H9 (cell line): Measurements from ENCODE around the gene DHDH. TPM values are rescaled to one million over a fixed set of nuclear protein-coding genes. Genes with fewer than 3 reads are reported as not detected.

Experiments
- DNase-seq: peaks from one replicate; pipeline ENCODE4 v3.0.0-alpha.2; 2017
- H2AFZ ChIP-seq: one replicate; pipeline ENCODE4 v1.6.1; 2013; ENCODE audit warnings: mild to moderate bottlenecking, low read length, control low read depth, moderate library complexity
- H2AK5ac ChIP-seq: 2 replicates; pipeline ENCODE4 v1.6.1; 2013; ENCODE audit warnings: low read length, control low read depth, mixed read lengths; ENCODE audit not compliant: insufficient read length
- H2BK120ac ChIP-seq: one replicate; pipeline ENCODE4 v1.6.1; 2013; ENCODE audit warnings: low read depth, mild to moderate bottlenecking, low read length, control low read depth, inconsistent platforms; ENCODE audit not compliant: poor library complexity, severe bottlenecking
- H2BK12ac ChIP-seq: 2 replicates; pipeline ENCODE4 v1.6.1; 2013; ENCODE audit warnings: low read length, control low read depth, mixed read lengths, low read depth; ENCODE audit not compliant: insufficient read length
- H2BK15ac ChIP-seq: 2 replicates; pipeline ENCODE4 v1.6.1; 2013; ENCODE audit warnings: low read depth, low read length, control low read depth
- H2BK20ac ChIP-seq: one replicate; pipeline ENCODE4 v1.6.1; 2013; ENCODE audit warnings: low read depth, mild to moderate bottlenecking, low read length, control low read depth, inconsistent platforms; ENCODE audit not compliant: poor library complexity, severe bottlenecking
- H2BK5ac ChIP-seq: 2 replicates; pipeline ENCODE4 v1.6.1; 2013; ENCODE audit warnings: low read length, control low read depth, mixed read lengths; ENCODE audit not compliant: insufficient read length
- H3K14ac ChIP-seq: 2 replicates; pipeline ENCODE4 v1.6.1; 2013; ENCODE audit warnings: low read length, control low read depth; ENCODE audit not compliant: insufficient read depth
- H3K18ac ChIP-seq: 2 replicates; pipeline ENCODE4 v1.6.1; 2013; ENCODE audit warnings: low read depth, mild to moderate bottlenecking, mixed read lengths, low read length, control low read depth; ENCODE audit not compliant: insufficient read length
- H3K23ac ChIP-seq: 2 replicates; pipeline ENCODE4 v1.6.1; 2013; ENCODE audit warnings: low read length, control low read depth, mixed read lengths, low read depth; ENCODE audit not compliant: insufficient read length
- H3K23me2 ChIP-seq: 2 replicates; pipeline ENCODE4 v1.6.1; 2013; ENCODE audit warnings: low read depth, mild to moderate bottlenecking, mixed read lengths, low read length, control low read depth; ENCODE audit not compliant: insufficient read length, poor library complexity, severe bottlenecking
- H3K27ac ChIP-seq: 2 replicates; pipeline ENCODE4 v1.5.1; 2013; ENCODE audit warnings: low read length, control low read depth, mixed read lengths, low read depth; ENCODE audit not compliant: insufficient read length
- H3K27me3 ChIP-seq: 2 replicates; pipeline ENCODE4 v1.6.1; 2013; ENCODE audit warnings: low read length, control low read depth, inconsistent platforms; ENCODE audit not compliant: insufficient read depth
- H3K4ac ChIP-seq: 2 replicates; pipeline ENCODE4 v1.6.1; 2013; ENCODE audit warnings: low read depth, mild to moderate bottlenecking, control low read depth, inconsistent platforms, low read length, moderate library complexity
- H3K4me1 ChIP-seq: 2 replicates; pipeline ENCODE4 v1.6.1; 2013; ENCODE audit warnings: low read length, control low read depth, inconsistent platforms; ENCODE audit not compliant: insufficient read depth
- H3K4me2 ChIP-seq: 2 replicates; pipeline ENCODE4 v1.6.1; 2013; ENCODE audit warnings: low read length, control low read depth, mixed read lengths; ENCODE audit not compliant: insufficient read length, insufficient read depth
- H3K56ac ChIP-seq: 2 replicates; pipeline ENCODE4 v1.6.1; 2013; ENCODE audit warnings: low read depth, mild to moderate bottlenecking, mixed read lengths, low read length, control low read depth; ENCODE audit not compliant: insufficient read length
- H3K79me1 ChIP-seq: 2 replicates; pipeline ENCODE4 v1.6.1; 2013; ENCODE audit warnings: low read depth, mild to moderate bottlenecking, moderate library complexity, low read length, control low read depth, inconsistent platforms; ENCODE audit not compliant: insufficient read depth, poor library complexity, severe bottlenecking
- H3K79me2 ChIP-seq: 2 replicates; pipeline ENCODE4 v1.6.1; 2013; ENCODE audit warnings: low read length, control low read depth, inconsistent platforms; ENCODE audit not compliant: insufficient read depth
- H3K9ac ChIP-seq: 2 replicates; pipeline ENCODE4 v1.6.1; 2013; ENCODE audit warnings: low read length, control low read depth, mixed read lengths; ENCODE audit not compliant: insufficient read length; ENCODE audit errors: extremely low read depth
- H3K9me3 ChIP-seq: one replicate; pipeline ENCODE4 v1.6.1; 2013; ENCODE audit warnings: low read depth, low read length, inconsistent platforms; ENCODE audit not compliant: control insufficient read depth
- H3T11ph ChIP-seq: one replicate; pipeline ENCODE4 v1.6.1; 2013; ENCODE audit warnings: mild to moderate bottlenecking, low read length, control low read depth, inconsistent platforms
- H4K20me1 ChIP-seq: one replicate; pipeline ENCODE4 v1.6.1; 2013; ENCODE audit not compliant: control insufficient read depth, insufficient read length, insufficient read depth
- H4K5ac ChIP-seq: 2 replicates; pipeline ENCODE4 v1.6.1; 2013; ENCODE audit warnings: low read depth, mild to moderate bottlenecking, mixed read lengths, low read length, control low read depth; ENCODE audit not compliant: insufficient read length
- H4K8ac ChIP-seq: replicated peaks from 2 replicates; pipeline ENCODE4 v1.6.1; 2013; ENCODE audit warnings: low read length, control low read depth, mixed read lengths, low read depth; ENCODE audit not compliant: insufficient read length
- H4K91ac ChIP-seq: 2 replicates; pipeline ENCODE4 v1.6.1; 2013; ENCODE audit warnings: low read depth, mild to moderate bottlenecking, moderate library complexity, mixed read lengths, low read length, control low read depth; ENCODE audit not compliant: insufficient read length
- H3K27ac Mint-ChIP-seq, 3 experiments: 2 replicates in 2 of 3; 3 replicates in 1 of 3; pipeline ENCODE4 v1.8.0; 2020 to 2021; ENCODE audit warnings: mixed read lengths in 3 of 3, mild to moderate bottlenecking in 1 of 3, moderate library complexity in 1 of 3
- H3K27me3 Mint-ChIP-seq: 2 replicates; pipeline ENCODE4 v1.8.0; 2021; ENCODE audit warnings: low read depth, mild to moderate bottlenecking, moderate library complexity, mixed read lengths
- H3K36me3 Mint-ChIP-seq, 3 experiments: 2 replicates in 2 of 3; 3 replicates in 1 of 3; pipeline ENCODE4 v1.8.0; 2020 to 2021; ENCODE audit warnings: low read depth in 3 of 3, mixed read lengths in 3 of 3; ENCODE audit not compliant: insufficient read depth in 1 of 3
- H3K4me1 Mint-ChIP-seq, 2 experiments: 2 replicates each; pipeline ENCODE4 v1.8.0; 2020; ENCODE audit warnings: mixed read lengths in 2 of 2
- H3K4me3 Mint-ChIP-seq, 2 experiments: 2 replicates in 1 of 2; 3 replicates in 1 of 2; pipeline ENCODE4 v1.8.0; 2020 to 2021; ENCODE audit warnings: mild to moderate bottlenecking in 2 of 2, mixed read lengths in 2 of 2, moderate library complexity in 1 of 2
- H3K9me3 Mint-ChIP-seq, 2 experiments: 2 replicates in 1 of 2; 3 replicates in 1 of 2; pipeline ENCODE4 v1.8.0; 2020; ENCODE audit warnings: mild to moderate bottlenecking in 2 of 2, mixed read lengths in 2 of 2, moderate library complexity in 1 of 2
- CTCF ChIP-seq: fragments of 200-600 bp; sonication (generic); conservative IDR thresholded peaks from 3 replicates; pipeline ENCODE4 v1.8.0; 2021; ENCODE audit warnings: antibody characterized with exemption, mild to moderate bottlenecking
- WGBS: extraction: QIAGEN DNeasy Blood & Tissue Kit; methylation state at CpG from one replicate; pipeline ENCODE4 v1.1.7; 2013; ENCODE audit warnings: missing lambda C conversion rate, low lambda C conversion rate, mixed read lengths; ENCODE audit not compliant: insufficient read length; ENCODE audit errors: extremely low coverage; 5-methylcytosine and 5-hydroxymethylcytosine counted together
- total RNA-seq: library from RNA; stranded (reverse); gene quantifications from 2 replicates; pipeline ENCODE4 v1.2.1, GENCODE V29; 2021

DHDH gene
- total RNA-seq, 1 experiment from 2014 or later, result 2.0 TPM

GRCh38 chr19:48920949-48921348 is 12.6 kb upstream of the DHDH start:
- H3K4me2 ChIP-seq, result no peak overlapping the region
- WGBS, result no CpG with 5 or more reads among the region's 10 CpGs
- H3K14ac ChIP-seq, result no peak overlapping the region
- no peaks in the 10 kb centered on the region for H3K4me1 ChIP-seq
- no peak overlapping the region for H4K91ac ChIP-seq
- no peak for TF ChIP-seq CTCF
- H4K5ac ChIP-seq, result no peak overlapping the region
- H3K79me2 ChIP-seq, result no peaks in the 10 kb centered on the region
- no peak overlapping the region for H2AFZ ChIP-seq
- Mint-ChIP-seq H3K36me3 (peaks cover 9 to 45% (median 35%) of the 10 kb centered on the region in 3 experiments), H3K27ac (no peak overlapping the region), H3K27me3 (no peaks in the 10 kb centered on the region), H3K4me1 (0 out of 4 replicates have a peak, but pooled peaks cover 2% of the 10 kb centered on the region in 2 experiments), H3K9me3 (no peaks in the 10 kb centered on the region), H3K4me3 (no peak overlapping the region)
- no peak overlapping the region for H2BK20ac ChIP-seq
- no peak overlapping the region for H3K18ac ChIP-seq
- H3K56ac ChIP-seq, result no peak overlapping the region
- H3K23ac ChIP-seq, result no peak overlapping the region
- no peaks in the 10 kb centered on the region for H3K27me3 ChIP-seq
- no peak overlapping the region for H2BK12ac ChIP-seq
- no peak for DNase-seq
- no peak overlapping the region for H3K27ac ChIP-seq
- no peaks in the 10 kb centered on the region for H3K79me1 ChIP-seq
- no peaks in the 10 kb centered on the region for H3K23me2 ChIP-seq
- no peak overlapping the region for H2BK15ac ChIP-seq
- H2BK120ac ChIP-seq, result no peak overlapping the region
- H2AK5ac ChIP-seq, result no peak overlapping the region
- H3K9ac ChIP-seq, result no peak overlapping the region
- no peaks in the 10 kb centered on the region for H4K20me1 ChIP-seq
- no peak overlapping the region for H3T11ph ChIP-seq
- H3K4ac ChIP-seq, result no peak overlapping the region
- H3K9me3 ChIP-seq, result no peaks in the 10 kb centered on the region
- no peak overlapping the region for H4K8ac ChIP-seq
- H2BK5ac ChIP-seq, result no peak overlapping the region
